AG09309 (cell line): Measurements from ENCODE around the gene DPYSL4.

Experiments used
- DNase-seq: peaks from one replicate; pipeline ENCODE4 v3.0.0-alpha.2; 2010; ENCODE audit warnings: low read depth
- H3K4me3 ChIP-seq: 2 replicates; pipeline ENCODE4 v1.5.1; 2011; ENCODE audit warnings: mild to moderate bottlenecking, low read depth, low read length, moderate library complexity; ENCODE audit not compliant: control insufficient read depth
- CTCF ChIP-seq: IDR thresholded peaks from 2 replicates; pipeline ENCODE4 v1.5.1; 2011; ENCODE audit warnings: mild to moderate bottlenecking, low read depth, low read length, inconsistent platforms; ENCODE audit not compliant: insufficient read depth, control insufficient read depth; ENCODE audit errors: missing control alignments

DPYSL4 gene

DNA sequence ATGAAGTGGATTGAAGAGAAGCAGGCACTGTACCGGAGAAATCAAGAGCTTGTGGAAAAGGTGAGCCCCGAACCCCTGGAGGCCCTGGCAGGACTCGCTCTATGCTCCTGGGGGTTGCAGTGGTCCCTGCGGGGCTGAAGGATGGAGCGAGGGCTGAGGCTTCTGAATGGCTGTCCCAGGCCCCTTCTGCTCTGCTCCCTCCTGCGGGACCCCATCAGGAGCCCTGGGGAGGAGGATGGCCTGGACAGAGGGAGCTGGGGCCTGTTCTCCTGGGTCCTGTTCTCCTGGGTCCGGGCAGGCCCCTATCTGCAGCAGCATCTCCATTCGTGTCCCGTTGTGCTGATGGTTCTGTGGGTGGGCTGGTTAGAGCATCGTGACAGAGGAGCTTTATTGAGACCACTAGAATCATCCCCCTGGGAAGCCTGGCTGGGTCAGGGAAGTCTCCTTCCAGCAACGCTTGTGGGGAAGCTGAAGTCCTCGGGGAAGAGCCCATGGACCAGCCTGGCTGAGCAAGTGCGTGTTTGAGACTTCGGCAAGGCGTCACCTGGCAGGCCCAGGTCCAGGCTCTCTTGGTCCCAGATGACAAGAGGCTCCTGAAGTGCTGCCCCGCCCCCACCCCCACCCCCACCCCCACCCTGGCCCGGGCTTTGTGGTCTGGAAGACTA, 41.1 kb upstream of the DPYSL4 start:
- no peak for DNase-seq
- H3K4me3 ChIP-seq = no peak overlapping the region
- TF ChIP-seq CTCF = no peak

DNA sequence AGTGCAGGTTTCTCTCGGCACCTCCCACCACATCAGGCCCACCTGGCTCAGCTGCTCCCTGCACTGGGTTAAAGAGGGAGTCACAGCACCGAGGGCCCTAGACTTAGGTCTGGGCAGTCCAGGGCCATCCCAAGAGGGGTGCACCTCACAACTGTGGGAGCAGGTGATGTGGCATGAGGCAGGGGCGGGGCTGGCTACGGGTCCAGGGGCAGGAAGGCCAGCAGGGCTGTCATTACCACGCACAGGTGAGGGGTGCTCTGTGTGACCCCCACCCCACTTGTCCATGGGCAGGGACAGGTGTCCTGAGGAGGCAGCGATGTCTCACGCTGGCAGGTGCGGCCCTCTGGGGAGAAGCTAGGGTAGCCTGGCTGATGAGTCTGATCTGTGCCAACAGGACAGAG, 40.5 kb upstream of the DPYSL4 start:
- no peak overlapping the region for H3K4me3 ChIP-seq
- no peak for TF ChIP-seq CTCF
- no peak for DNase-seq

GRCh38 chr10:132146941-132147915, 39.5 kb upstream of the DPYSL4 start:
- no peak for DNase-seq
- TF ChIP-seq CTCF = no peak
- H3K4me3 ChIP-seq = no peak overlapping the region

- no peak for DNase-seq
- no peak overlapping the region for H3K4me3 ChIP-seq
- TF ChIP-seq CTCF = no peak
Measured at GRCh38 chr10:132148261-132149251, 38.2 kb upstream of the DPYSL4 start.

DNA sequence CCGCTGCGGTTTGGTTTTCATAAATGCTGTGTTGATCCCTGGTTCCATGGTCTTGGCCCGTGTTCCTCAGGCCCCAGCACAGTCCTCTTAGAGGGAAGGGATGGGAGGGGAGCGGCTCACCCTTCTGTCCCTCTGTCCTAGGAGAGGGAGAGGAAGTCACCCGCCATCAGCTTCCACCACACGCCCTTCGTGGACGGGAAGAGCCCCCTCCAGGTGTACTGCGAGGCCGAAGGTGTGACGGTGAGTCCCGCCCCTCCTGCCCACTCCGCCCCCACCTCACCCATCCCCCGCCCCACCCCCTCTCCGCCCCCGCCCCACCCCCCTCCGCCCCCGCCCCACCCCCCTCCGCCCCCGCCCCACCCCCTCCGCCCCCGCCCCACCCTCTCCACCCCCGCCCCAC, 37.5 kb upstream of the DPYSL4 start:
- TF ChIP-seq CTCF = no peak
- no peak overlapping the region for H3K4me3 ChIP-seq
- no peak for DNase-seq

- DNase-seq = no peak
- no peak overlapping the region for H3K4me3 ChIP-seq
- no peak for TF ChIP-seq CTCF
Measured at GRCh38 chr10:132149917-132150316, 36.8 kb upstream of the DPYSL4 start.
